Trophoblast cell (in vitro differentiated cells and primary cell): Measurements from ENCODE around the gene LGALS3.

Experiments used
- DNase-seq, 2 donors: peaks; one replicate each; pipeline ENCODE4 v3.0.0-alpha.2; 2016
- H2AFZ ChIP-seq: 2 replicates; pipeline ENCODE4 v1.6.1; 2013; ENCODE audit warnings: low read length, moderate library complexity, mild to moderate bottlenecking; ENCODE audit not compliant: insufficient read depth, poor library complexity
- H2AK5ac ChIP-seq: 2 replicates; pipeline ENCODE4 v1.6.1; 2013; ENCODE audit warnings: mild to moderate bottlenecking, low read length
- H2BK120ac ChIP-seq: 2 replicates; pipeline ENCODE4 v1.6.1; 2013; ENCODE audit warnings: low read length, mild to moderate bottlenecking, moderate library complexity; ENCODE audit not compliant: insufficient read depth, poor library complexity
- H2BK12ac ChIP-seq: 2 replicates; pipeline ENCODE4 v1.6.1; 2013; ENCODE audit warnings: mild to moderate bottlenecking, low read length, moderate library complexity
- H2BK5ac ChIP-seq: 2 replicates; pipeline ENCODE4 v1.6.1; 2013; ENCODE audit warnings: low read length, low read depth, moderate library complexity, mild to moderate bottlenecking; ENCODE audit not compliant: poor library complexity
- H3K14ac ChIP-seq: 2 replicates; pipeline ENCODE4 v1.6.1; 2013; ENCODE audit warnings: mild to moderate bottlenecking, low read length
- H3K18ac ChIP-seq: 2 replicates; pipeline ENCODE4 v1.6.1; 2013; ENCODE audit warnings: mild to moderate bottlenecking, low read length
- H3K23ac ChIP-seq: 2 replicates; pipeline ENCODE4 v1.6.1; 2013; ENCODE audit warnings: low read length
- H3K27ac ChIP-seq: 2 replicates; pipeline ENCODE4 v1.5.1; 2013; ENCODE audit warnings: low read depth, mild to moderate bottlenecking, inconsistent platforms, low read length, moderate library complexity
- H3K27me3 ChIP-seq: 2 replicates; pipeline ENCODE4 v1.6.1; 2013; ENCODE audit warnings: inconsistent platforms, mild to moderate bottlenecking, low read length, moderate library complexity; ENCODE audit not compliant: insufficient read depth
- H3K36me3 ChIP-seq, 2 experiments: 1 replicate in 1 of 2; 2 replicates in 1 of 2; pipeline ENCODE4 v1.6.1; 2013; ENCODE audit warnings: low read length in 2 of 2, mild to moderate bottlenecking in 2 of 2, moderate library complexity in 1 of 2; ENCODE audit not compliant: insufficient read depth in 2 of 2, control insufficient read depth in 1 of 2
- H3K4ac ChIP-seq: 2 replicates; pipeline ENCODE4 v1.6.1; 2013; ENCODE audit warnings: low read depth, mild to moderate bottlenecking, low read length, moderate library complexity
- H3K4me1 ChIP-seq, 2 experiments: 1 replicate in 1 of 2; 2 replicates in 1 of 2; pipeline ENCODE4 v1.6.1; 2013; ENCODE audit warnings: low read length in 2 of 2, mild to moderate bottlenecking in 2 of 2, moderate library complexity in 1 of 2; ENCODE audit not compliant: insufficient read depth in 2 of 2, control insufficient read depth in 1 of 2
- H3K4me2 ChIP-seq: 2 replicates; pipeline ENCODE4 v1.6.1; 2013; ENCODE audit warnings: inconsistent platforms, mild to moderate bottlenecking, low read length, moderate library complexity
- H3K4me3 ChIP-seq: 2 replicates; pipeline ENCODE4 v1.5.1; 2013; ENCODE audit warnings: mild to moderate bottlenecking, low read depth, low read length, inconsistent platforms
- H3K79me1 ChIP-seq: one replicate; pipeline ENCODE4 v1.6.1; 2013; ENCODE audit warnings: low read length
- H3K79me2 ChIP-seq: 2 replicates; pipeline ENCODE4 v1.6.1; 2013; ENCODE audit warnings: low read length, mild to moderate bottlenecking; ENCODE audit not compliant: control insufficient read depth, insufficient read depth, poor library complexity
- H3K9ac ChIP-seq: 2 replicates; pipeline ENCODE4 v1.6.1; 2013; ENCODE audit warnings: mild to moderate bottlenecking, low read length
- H3K9me3 ChIP-seq: 2 replicates; pipeline ENCODE4 v1.6.1; 2013; ENCODE audit warnings: low read depth, mild to moderate bottlenecking, control low read depth, inconsistent platforms, low read length; ENCODE audit not compliant: insufficient read depth
- H4K12ac ChIP-seq: 2 replicates; pipeline ENCODE4 v1.6.1; 2013; ENCODE audit warnings: low read depth, mild to moderate bottlenecking, low read length, moderate library complexity
- H4K8ac ChIP-seq: 2 replicates; pipeline ENCODE4 v1.6.1; 2013; ENCODE audit warnings: low read depth, mild to moderate bottlenecking, low read length, moderate library complexity
- H4K91ac ChIP-seq: one replicate; pipeline ENCODE4 v1.6.1; 2013; ENCODE audit warnings: low read depth, mild to moderate bottlenecking, low read length, moderate library complexity
- WGBS: extraction: QIAGEN DNeasy Blood & Tissue Kit; methylation state at CpG from one replicate; pipeline ENCODE4 v1.1.7; 2013; ENCODE audit warnings: missing lambda C conversion rate; ENCODE audit not compliant: insufficient read length, insufficient coverage; ENCODE audit errors: extremely low coverage; 5-methylcytosine and 5-hydroxymethylcytosine counted together

LGALS3 gene

GRCh38 chr14:55180434-55180833, 51.4 kb downstream of the LGALS3 start:
- H3K79me1 ChIP-seq: no peaks in the 10 kb centered on the region
- H4K91ac ChIP-seq: no peak overlapping the region
- no peak overlapping the region for H2BK5ac ChIP-seq
- H2BK12ac ChIP-seq: no peak overlapping the region
- no peak overlapping the region for H4K8ac ChIP-seq
- no peak for DNase-seq
- no CpG with 5 or more reads among the region's 4 CpGs for WGBS
- no peak overlapping the region for H2AK5ac ChIP-seq
- H2BK120ac ChIP-seq: no peak overlapping the region
- H3K79me2 ChIP-seq: no peaks in the 10 kb centered on the region
- H3K18ac ChIP-seq: no peak overlapping the region
- no peaks in the 10 kb centered on the region for H3K4me1 ChIP-seq
- H3K4me2 ChIP-seq: no peak overlapping the region
- no peak overlapping the region for H3K9ac ChIP-seq
- no peak overlapping the region for H4K12ac ChIP-seq
- H3K14ac ChIP-seq: no peak overlapping the region
- H3K4me3 ChIP-seq: no peak overlapping the region
- no peak overlapping the region for H2AFZ ChIP-seq
- H3K9me3 ChIP-seq: no peaks in the 10 kb centered on the region
- no peak overlapping the region for H3K4ac ChIP-seq
- H3K27ac ChIP-seq: no peak overlapping the region
- H3K23ac ChIP-seq: no peak overlapping the region
- H3K27me3 ChIP-seq: no peaks in the 10 kb centered on the region
- peaks cover 7 to 14% of the 10 kb centered on the region in 2 experiments for H3K36me3 ChIP-seq

GRCh38 chr14:55188686-55189295, 59.7 kb downstream of the LGALS3 start:
- Histone ChIP-seq H3K23ac (no peak overlapping the region), H3K79me2 (peaks cover 6% of the 10 kb centered on the region), H3K4ac (no peak overlapping the region), H3K4me3 (no peak overlapping the region), H2BK5ac (no peak overlapping the region), H4K91ac (no peak overlapping the region), H4K12ac (no peak overlapping the region), H2BK120ac (no peak overlapping the region), H3K36me3 (peaks cover 2 to 3% of the 10 kb centered on the region in 2 experiments), H3K9me3 (peaks cover 3% of the 10 kb centered on the region), H3K9ac (no peak overlapping the region), H3K27ac (no peak overlapping the region), H3K4me2 (no peak overlapping the region), H3K18ac (no peak overlapping the region), H3K27me3 (no peaks in the 10 kb centered on the region), H2AFZ (no peak overlapping the region), H4K8ac (no peak overlapping the region), H3K79me1 (peaks cover 5% of the 10 kb centered on the region), H3K4me1 (peaks cover 0 to 3% of the 10 kb centered on the region in 2 experiments), H2BK12ac (no peak overlapping the region), H3K14ac (no peak overlapping the region), H2AK5ac (no peak overlapping the region)
- no CpG with 5 or more reads among the region's 4 CpGs for WGBS
- no peak for DNase-seq

GRCh38 chr14:55190906-55191202, 61.8 kb downstream of the LGALS3 start:
- Histone ChIP-seq H3K27me3 (no peaks in the 10 kb centered on the region), H3K4me1 (peaks cover 0 to 3% of the 10 kb centered on the region in 2 experiments), H3K4ac (no peak overlapping the region), H3K79me1 (peaks cover 5% of the 10 kb centered on the region), H2BK120ac (no peak overlapping the region), H3K27ac (peak overlapping the region; percentile 18), H3K9me3 (peaks cover 5% of the 10 kb centered on the region), H2AFZ (peak overlapping the region; percentile 48), H3K4me2 (peak overlapping the region; percentile 63), H3K9ac (peak overlapping the region; percentile 44), H3K4me3 (peak overlapping the region; percentile 88), H4K8ac (no peak overlapping the region), H3K36me3 (peaks cover 2% of the 10 kb centered on the region in 2 experiments), H3K79me2 (peaks cover 6% of the 10 kb centered on the region), H4K91ac (no peak overlapping the region), H3K18ac (no peak overlapping the region), H2BK12ac (no peak overlapping the region), H4K12ac (no peak overlapping the region), H3K14ac (no peak overlapping the region), H3K23ac (no peak overlapping the region), H2BK5ac (no peak overlapping the region), H2AK5ac (no peak overlapping the region)
- DNase-seq: peak in 1 of 2 donors; percentile 4
- no CpG with 5 or more reads among the region's 8 CpGs for WGBS

- peak within 1 kb of the TSS; percentile 63 for H4K91ac ChIP-seq
- no peak within 1 kb of the TSS for H2BK12ac ChIP-seq
- H2AFZ ChIP-seq: peak within 1 kb of the TSS; percentile 83
- H3K9me3 ChIP-seq: peaks cover 5% of the 10 kb centered on the region
- peak within 1 kb of the TSS; percentile 88 for H4K8ac ChIP-seq
- H2BK5ac ChIP-seq: peak within 1 kb of the TSS; percentile 50
- peak within 1 kb of the TSS; percentile 44 for H3K9ac ChIP-seq
- H3K79me2 ChIP-seq: peaks cover 6% of the 10 kb centered on the region
- peak; percentile 91 to 96 for DNase-seq
- H3K27ac ChIP-seq: peak within 1 kb of the TSS; percentile 18
- H3K18ac ChIP-seq: peak within 1 kb of the TSS; percentile 54
- H3K4me2 ChIP-seq: peak within 1 kb of the TSS; percentile 70
- peak within 1 kb of the TSS; percentile 28 for H3K14ac ChIP-seq
- H2AK5ac ChIP-seq: no peak within 1 kb of the TSS
- H3K23ac ChIP-seq: no peak within 1 kb of the TSS
- H3K79me1 ChIP-seq: peaks cover 5% of the 10 kb centered on the region
- no peak within 1 kb of the TSS for H3K4ac ChIP-seq
- H2BK120ac ChIP-seq: peak within 1 kb of the TSS; percentile 68
- WGBS: no CpG with 5 or more reads among the region's 46 CpGs
- peaks cover 2% of the 10 kb centered on the region in 2 experiments for H3K36me3 ChIP-seq
- peaks cover 0 to 3% of the 10 kb centered on the region in 2 experiments for H3K4me1 ChIP-seq
- no peak within 1 kb of the TSS for H4K12ac ChIP-seq
- H3K4me3 ChIP-seq: peak within 1 kb of the TSS; percentile 88
- H3K27me3 ChIP-seq: no peaks in the 10 kb centered on the region
Measured at GRCh38 chr14:55191203-55192053, 62.4 kb downstream of the LGALS3 start, which contains the start of gene DLGAP5. Gene DLGAP5, minus strand, starts transcription at chr14:55191585. Its CDS starts 2,406 bp downstream, at chr14:55189179.
